GM18867 (cell line): ENCODE data around the gene CDK5.
A peak's percentile ranks its signal among the peaks of the same experiment; 100 is the strongest.

Experiments
- ATAC-seq: cut with Tn5 transposase; IDR thresholded peaks from one replicate; pipeline ENCODE4 v1.9.1; 2021; ENCODE audit warnings: mild to moderate bottlenecking, moderate library complexity; ENCODE audit not compliant: unreplicated experiment

The CDK5 gene

GRCh38 chr7:151087245-151088018 is 29.7 kb upstream of the CDK5 start:
- peak; percentile 25 for ATAC-seq

GRCh38 chr7:151086802-151087244 is 29.1 kb upstream of the CDK5 start:
- no peak for ATAC-seq

- peak; percentile 50 for ATAC-seq
Observed at GRCh38 chr7:151085691-151086620, 28.3 kb upstream of the CDK5 start, which contains the start of gene AGAP3. TSS of gene AGAP3 (plus strand) at chr7:151086475. CDS start at chr7:151086742, 267 bp downstream.

- ATAC-seq, result no peak
Observed at GRCh38 chr7:151085329-151085690, 27.6 kb upstream of the CDK5 start.

- no peak for ATAC-seq
Observed at GRCh38 chr7:151083824-151084160, 26.1 kb upstream of the CDK5 start.

GRCh38 chr7:151083071-151083823 is 25.6 kb upstream of the CDK5 start, which contains the start of gene TMUB1:
TSS of gene TMUB1 (minus strand) at chr7:151083493. CDS start at chr7:151082563, 930 bp downstream.
- peak; percentile 52 for ATAC-seq

GRCh38 chr7:151082141-151083070 is 24.7 kb upstream of the CDK5 start:
- no peak for ATAC-seq

- ATAC-seq, result no peak
Observed at GRCh38 chr7:151081170-151082101, 23.7 kb upstream of the CDK5 start.

GRCh38 chr7:151080522-151081169 is 22.9 kb upstream of the CDK5 start, which contains the start of gene FASTK:
TSS of gene FASTK (minus strand) at chr7:151080809. CDS start at chr7:151080766, 43 bp downstream.
- peak; percentile 76 for ATAC-seq

- peak; percentile 0 for ATAC-seq
Observed at GRCh38 chr7:151080067-151080521, 22.4 kb upstream of the CDK5 start.

GRCh38 chr7:151079199-151079910 is 21.7 kb upstream of the CDK5 start:
- ATAC-seq, result no peak

- no peak for ATAC-seq
Observed at GRCh38 chr7:151078233-151079040, 20.7 kb upstream of the CDK5 start.

GRCh38 chr7:151077705-151078232 is 20.1 kb upstream of the CDK5 start:
- no peak for ATAC-seq

- ATAC-seq, result no peak
Observed at GRCh38 chr7:151076863-151077704, 19.4 kb upstream of the CDK5 start.

GRCh38 chr7:151075978-151076426 is 18.3 kb upstream of the CDK5 start:
- no peak for ATAC-seq

GRCh38 chr7:151075662-151075971 is 17.9 kb upstream of the CDK5 start:
- ATAC-seq, result no peak
